ENCODE measurements around the gene SLC23A3. TPM values are rescaled to one million over a fixed set of nuclear protein-coding genes. Genes with fewer than 3 reads are reported as not detected.

SLC23A3 gene
- total RNA-seq, 2 experiments from 2014 or later, result 2.7 to 6.7 TPM

DNA sequence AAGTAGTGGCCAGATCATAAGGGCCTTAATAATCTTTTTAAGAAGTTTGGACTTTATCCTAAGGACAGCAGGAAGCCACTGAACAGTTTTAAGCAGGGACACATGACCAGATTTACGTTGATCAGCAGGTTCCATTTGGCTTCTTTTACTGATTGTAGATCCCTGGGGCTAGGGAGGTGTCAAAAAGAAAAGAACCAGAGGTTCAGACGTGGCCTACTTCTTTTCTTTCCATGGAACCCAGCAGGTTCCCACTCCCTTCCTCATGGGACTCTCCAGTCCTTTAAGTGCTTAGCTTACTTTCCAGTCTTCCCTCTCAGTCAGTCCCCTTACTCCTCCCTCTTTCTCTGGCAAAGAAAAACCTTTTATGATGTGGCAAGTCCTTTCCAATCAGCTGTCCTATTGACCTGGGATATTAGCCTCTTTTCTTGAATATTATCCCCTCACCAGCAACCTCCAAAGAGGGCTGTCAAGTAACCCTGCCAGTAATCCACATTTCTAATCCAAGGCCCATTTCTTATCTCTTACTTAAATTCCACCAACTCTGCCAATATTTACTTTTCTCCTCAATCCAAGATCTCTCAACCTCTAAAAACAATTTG lies 42.7 kb downstream of the SLC23A3 start:
- Histone ChIP-seq H3K4me1 (ENCODE audit: insufficient read depth, low read length, poor library complexity, severe bottlenecking) (no peaks in the 10 kb centered on the region), H2AFZ (ENCODE audit: low read length) (no peak overlapping the region), H3K4me2 (ENCODE audit: low read length) (no peak overlapping the region)

DNA sequence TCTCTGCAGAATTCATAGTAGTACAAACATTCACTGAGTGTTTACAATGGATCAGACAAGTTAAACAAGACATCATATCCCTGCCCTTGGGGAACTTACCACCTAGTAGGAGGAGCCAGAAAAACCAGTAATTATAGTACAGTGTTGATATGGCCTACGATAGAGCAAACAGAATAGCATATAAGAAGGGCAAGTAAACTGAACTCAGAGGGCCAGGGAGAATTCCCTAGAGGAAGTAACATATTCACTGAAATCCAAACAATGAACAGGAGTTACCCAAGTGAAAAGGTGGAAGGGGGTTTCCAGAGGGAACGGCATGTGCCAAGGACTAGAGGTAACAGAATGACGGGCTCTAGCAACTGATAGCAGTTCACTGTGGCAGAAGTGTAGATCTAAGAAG lies 43.3 kb downstream of the SLC23A3 start:
- no TSS peak for BruUV-seq (replicated peaks)
- no peak overlapping the region for H3K4me3 ChIP-seq (ENCODE audit: low read depth, low read length, poor library complexity, severe bottlenecking)
- H3K4me1 ChIP-seq (ENCODE audit: insufficient read depth, low read length, poor library complexity, severe bottlenecking), result no peaks in the 10 kb centered on the region
- no peaks in the 10 kb centered on the region for H3K9me3 ChIP-seq (ENCODE audit: low read length)
- TF ChIP-seq, protein P1, sequence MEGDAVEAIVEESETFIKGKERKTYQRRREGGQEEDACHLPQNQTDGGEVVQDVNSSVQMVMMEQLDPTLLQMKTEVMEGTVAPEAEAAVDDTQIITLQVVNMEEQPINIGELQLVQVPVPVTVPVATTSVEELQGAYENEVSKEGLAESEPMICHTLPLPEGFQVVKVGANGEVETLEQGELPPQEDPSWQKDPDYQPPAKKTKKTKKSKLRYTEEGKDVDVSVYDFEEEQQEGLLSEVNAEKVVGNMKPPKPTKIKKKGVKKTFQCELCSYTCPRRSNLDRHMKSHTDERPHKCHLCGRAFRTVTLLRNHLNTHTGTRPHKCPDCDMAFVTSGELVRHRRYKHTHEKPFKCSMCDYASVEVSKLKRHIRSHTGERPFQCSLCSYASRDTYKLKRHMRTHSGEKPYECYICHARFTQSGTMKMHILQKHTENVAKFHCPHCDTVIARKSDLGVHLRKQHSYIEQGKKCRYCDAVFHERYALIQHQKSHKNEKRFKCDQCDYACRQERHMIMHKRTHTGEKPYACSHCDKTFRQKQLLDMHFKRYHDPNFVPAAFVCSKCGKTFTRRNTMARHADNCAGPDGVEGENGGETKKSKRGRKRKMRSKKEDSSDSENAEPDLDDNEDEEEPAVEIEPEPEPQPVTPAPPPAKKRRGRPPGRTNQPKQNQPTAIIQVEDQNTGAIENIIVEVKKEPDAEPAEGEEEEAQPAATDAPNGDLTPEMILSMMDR (conservative IDR thresholded peaks at IDR 0.05; ENCODE audit: low read length), result no peak
- no peak for TF ChIP-seq EZH2phosphoT487 (IDR thresholded peaks at IDR 0.05; ENCODE audit: borderline replicate concordance, low read depth, low read length)
- POLR2A ChIA-PET, result no interaction called here
- no peak overlapping the region for H3K27ac ChIP-seq (ENCODE audit: low read depth, low read length, poor library complexity, severe bottlenecking)
- no peaks in the 10 kb centered on the region for H3K79me2 ChIP-seq (ENCODE audit: insufficient read depth, low read depth, low read length)
- H3K9me2 ChIP-seq (ENCODE audit: insufficient read depth, low read length), result no peaks in the 10 kb centered on the region
- CTCF ChIA-PET (ENCODE audit: unreplicated experiment), result interaction anchor here (0.8 kb wide), 1 partner anchor 63 kb away, joined by 3 read pairs; no protein-coding TSS in a partner anchor
- no peak overlapping the region for H2AFZ ChIP-seq (ENCODE audit: low read length)
- no peak overlapping the region for H3K4me2 ChIP-seq (ENCODE audit: low read length)
- no peaks in the 10 kb centered on the region for H3K36me3 ChIP-seq (ENCODE audit: insufficient read depth, low read length)
- intact Hi-C loops (cut with micrococcal nuclease; ENCODE audit: unreplicated experiment), result no loop called here
- no peaks in the 10 kb centered on the region for H4K20me1 ChIP-seq (ENCODE audit: insufficient read depth, low read length)
- no peak for DNase-seq (ENCODE audit: low spot score)

More for the DNA sequence above, 42.7 kb downstream of the SLC23A3 start:
- no peak for TF ChIP-seq EZH2phosphoT487 (IDR thresholded peaks at IDR 0.05; ENCODE audit: borderline replicate concordance, low read depth, low read length)
- TF ChIP-seq, protein P1 (conservative IDR thresholded peaks at IDR 0.05; ENCODE audit: low read length), result no peak
- intact Hi-C loops (cut with micrococcal nuclease; ENCODE audit: unreplicated experiment), result no loop called here
- Histone ChIP-seq H3K4me3 (ENCODE audit: low read depth, low read length, poor library complexity, severe bottlenecking) (no peak overlapping the region), H3K9me2 (ENCODE audit: insufficient read depth, low read length) (no peaks in the 10 kb centered on the region), H4K20me1 (ENCODE audit: insufficient read depth, low read length) (no peaks in the 10 kb centered on the region), H3K27ac (ENCODE audit: low read depth, low read length, poor library complexity, severe bottlenecking) (no peak overlapping the region), H3K9me3 (ENCODE audit: low read length) (no peaks in the 10 kb centered on the region), H3K36me3 (ENCODE audit: insufficient read depth, low read length) (no peaks in the 10 kb centered on the region), H3K79me2 (ENCODE audit: insufficient read depth, low read depth, low read length) (no peaks in the 10 kb centered on the region)
- ChIA-PET POLR2A (interaction anchor here (0.7 kb wide), 1 partner anchor 261 kb away, joined by 3 read pairs; no protein-coding TSS in a partner anchor), CTCF (ENCODE audit: unreplicated experiment) (no interaction called here)
- DNase-seq (ENCODE audit: low spot score), result no peak
- BruUV-seq (replicated peaks), result no TSS peak

DNA sequence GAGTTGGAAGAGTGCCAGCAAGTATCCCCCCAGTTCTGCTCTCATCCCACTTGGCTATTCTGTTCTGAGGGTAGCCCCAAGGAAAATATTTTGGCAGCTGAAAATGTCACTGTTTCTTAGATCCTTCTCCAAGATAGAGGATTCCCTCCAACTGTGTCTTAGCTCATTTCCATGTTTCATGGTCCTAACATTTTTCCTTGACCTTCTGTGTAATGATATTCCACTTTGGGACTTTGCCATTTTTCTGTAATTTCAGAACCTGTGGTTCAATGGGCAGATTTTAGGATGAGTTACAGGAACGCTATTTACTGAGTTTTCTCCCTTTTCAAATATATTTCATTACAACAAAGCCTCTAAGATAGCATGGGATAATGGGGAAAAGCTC lies 44.0 kb downstream of the SLC23A3 start:
- Histone ChIP-seq H3K27ac (ENCODE audit: low read depth, low read length, poor library complexity, severe bottlenecking) (no peak overlapping the region), H3K4me2 (ENCODE audit: low read length) (no peak overlapping the region), H3K36me3 (ENCODE audit: insufficient read depth, low read length) (no peaks in the 10 kb centered on the region), H3K4me3 (ENCODE audit: low read depth, low read length, poor library complexity, severe bottlenecking) (no peak overlapping the region), H2AFZ (ENCODE audit: low read length) (no peak overlapping the region), H3K4me1 (ENCODE audit: insufficient read depth, low read length, poor library complexity, severe bottlenecking) (no peaks in the 10 kb centered on the region), H3K9me2 (ENCODE audit: insufficient read depth, low read length) (no peaks in the 10 kb centered on the region), H3K9me3 (ENCODE audit: low read length) (no peaks in the 10 kb centered on the region), H3K79me2 (ENCODE audit: insufficient read depth, low read depth, low read length) (no peaks in the 10 kb centered on the region), H4K20me1 (ENCODE audit: insufficient read depth, low read length) (no peaks in the 10 kb centered on the region)
- intact Hi-C loops (cut with micrococcal nuclease; ENCODE audit: unreplicated experiment), result no loop called here
- CTCF ChIA-PET (ENCODE audit: unreplicated experiment), result interaction anchor here (0.8 kb wide), 1 partner anchor 62 kb away, joined by 3 read pairs; no protein-coding TSS in a partner anchor
- no TSS peak for BruUV-seq (replicated peaks)
- TF ChIP-seq, protein P1 (conservative IDR thresholded peaks at IDR 0.05; ENCODE audit: low read length), result no peak
- no peak for TF ChIP-seq EZH2phosphoT487 (IDR thresholded peaks at IDR 0.05; ENCODE audit: borderline replicate concordance, low read depth, low read length)
- POLR2A ChIA-PET, result interaction anchor here (0.7 to 1.0 kb wide), 3 partner anchors 11 to 19 kb away, joined by 3 to 4 read pairs (median 4); no protein-coding TSS in a partner anchor
- DNase-seq (ENCODE audit: low spot score), result no peak

All from OCI-LY7 (cell line).